Upper lobe of left lung (tissue), 4 donors: Measurements from ENCODE around the gene TBATA.

Source experiments
- CTCF ChIP-seq, 6 experiments: fragments of 450-650 bp in 4 of 6; fragments of 200-600 bp in 2 of 6; sonication (generic) in 2 of 6; IDR thresholded peaks; one replicate each; pipeline ENCODE4 v1.5.1; 2016 to 2019; ENCODE audit warnings: antibody characterized with exemption in 6 of 6
- EP300 ChIP-seq, 4 donors: sonication (generic); formaldehyde crosslinking; IDR thresholded peaks; one replicate each; pipeline ENCODE4 v1.5.1; 2017; ENCODE audit warnings: antibody characterized with exemption in 4 of 4, control low read depth in 2 of 4

GRCh38 chr10:70779088-70779487 is 6.1 kb downstream of the TBATA start:
- TF ChIP-seq EP300 (IDR thresholded peaks at IDR 0.05) (no peak), CTCF (IDR thresholded peaks at IDR 0.05) (no peak)
